Body of pancreas (tissue), 4 donors: ENCODE measurements around the gene ZNF77.

Experiments used
- CTCF ChIP-seq, 7 experiments: fragments of 450-650 bp in 4 of 7; fragments of 200-600 bp in 3 of 7; sonication (generic) in 3 of 7; IDR thresholded peaks; one replicate each; pipeline ENCODE4 v1.5.1; 2016 to 2019; ENCODE audit warnings: antibody characterized with exemption in 7 of 7
- POLR2A ChIP-seq, 3 donors: fragments of 450-650 bp; IDR thresholded peaks; one replicate each; pipeline ENCODE4 v1.6.1; 2016; ENCODE audit warnings: antibody characterized with exemption in 3 of 3, mild to moderate bottlenecking in 2 of 3

- TF ChIP-seq CTCF (IDR thresholded peaks at IDR 0.05) (no peak), POLR2A (IDR thresholded peaks at IDR 0.05) (no peak)
These were observed 28.5 kb upstream of the ZNF77 start for GRCh38 chr19:2973229-2973628.
